ENCODE results near the gene SLC24A5. TPM values are rescaled to one million over a fixed set of nuclear protein-coding genes. Genes with fewer than 3 reads are reported as not detected.

The SLC24A5 gene
- total RNA-seq, 1 donor from 2014 or later = not detected

- DNase-seq (ENCODE audit: low read depth) = no peak
- TF ChIP-seq CTCF (IDR thresholded peaks at IDR 0.05; ENCODE audit: insufficient read depth, low read length, severe bottlenecking) = no peak
- H3K36me3 ChIP-seq (ENCODE audit: control insufficient read depth, insufficient read depth, low read length) = no peaks in the 10 kb centered on the region
- FAIRE-seq = no peak
- H3K27me3 ChIP-seq (ENCODE audit: control insufficient read depth, insufficient read depth, low read length) = no peaks in the 10 kb centered on the region
- no peak overlapping the region for H3K4me3 ChIP-seq (ENCODE audit: low read depth, low read length)
Observed at GRCh38 chr15:48097264-48097663, 23.5 kb upstream of the SLC24A5 start.

DNA sequence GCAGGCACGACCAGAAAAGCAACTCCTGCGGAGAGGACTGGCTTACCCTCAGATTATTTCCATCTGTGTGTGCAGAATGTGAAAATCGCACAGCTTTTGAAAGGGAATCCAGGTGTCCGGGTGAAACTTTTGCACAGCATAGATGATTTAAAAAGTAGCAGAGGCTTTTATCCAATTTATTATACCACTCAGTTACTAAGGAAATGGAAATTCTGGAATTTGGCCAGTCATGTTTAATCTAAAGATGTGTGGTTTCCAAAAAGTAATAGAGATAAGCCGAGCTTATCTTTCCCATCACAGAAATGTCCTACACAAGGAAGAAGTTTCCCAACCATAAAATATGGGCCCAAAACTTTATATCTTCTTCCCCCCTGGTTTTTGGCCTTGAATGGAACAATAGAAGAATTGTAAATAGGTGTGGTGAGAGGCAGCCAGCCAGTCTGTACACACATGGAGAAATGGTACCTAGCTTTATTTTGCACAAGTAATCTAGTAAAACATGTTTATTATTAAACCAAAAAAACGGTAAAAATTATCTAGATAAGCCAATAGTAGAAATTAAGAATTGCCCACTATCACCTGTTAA, 19.3 kb upstream of the SLC24A5 start:
- Histone ChIP-seq H3K36me3 (ENCODE audit: control insufficient read depth, insufficient read depth, low read length) (no peaks in the 10 kb centered on the region), H3K4me3 (ENCODE audit: low read depth, low read length) (no peak overlapping the region), H3K27me3 (ENCODE audit: control insufficient read depth, insufficient read depth, low read length) (no peaks in the 10 kb centered on the region)
- no peak for TF ChIP-seq CTCF (IDR thresholded peaks at IDR 0.05; ENCODE audit: insufficient read depth, low read length, severe bottlenecking)
- FAIRE-seq (no peak), DNase-seq (ENCODE audit: low read depth) (no peak)

GRCh38 chr15:48102167-48102566, 18.6 kb upstream of the SLC24A5 start:
- no peaks in the 10 kb centered on the region for H3K36me3 ChIP-seq (ENCODE audit: control insufficient read depth, insufficient read depth, low read length)
- FAIRE-seq = no peak

DNA sequence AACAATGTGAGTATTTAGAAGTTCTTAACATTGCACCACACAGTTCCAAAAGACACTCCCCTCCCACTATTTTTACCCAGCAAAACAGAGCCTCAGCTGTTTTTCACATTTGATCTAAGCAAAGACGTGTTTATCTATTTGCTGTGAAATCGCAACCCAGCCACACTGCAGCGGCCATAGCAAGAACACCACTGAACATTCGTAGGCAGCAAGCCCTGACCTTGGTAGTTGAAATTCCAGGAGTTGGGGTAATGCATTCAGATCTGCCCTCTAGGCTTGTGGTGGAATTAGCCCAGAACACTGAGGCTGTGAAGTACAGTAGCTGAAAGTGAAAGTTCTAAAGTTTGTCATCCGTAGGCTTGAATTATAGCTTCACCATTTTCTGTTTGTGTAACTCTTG, 17.1 kb upstream of the SLC24A5 start:
- DNase-seq (ENCODE audit: low read depth) = no peak
- peaks cover 2% of the 10 kb centered on the region for H3K27me3 ChIP-seq (ENCODE audit: control insufficient read depth, insufficient read depth, low read length)
- no peak overlapping the region for H3K4me3 ChIP-seq (ENCODE audit: low read depth, low read length)
- no peak for TF ChIP-seq CTCF (IDR thresholded peaks at IDR 0.05; ENCODE audit: insufficient read depth, low read length, severe bottlenecking)
- no peak for FAIRE-seq
- no peaks in the 10 kb centered on the region for H3K36me3 ChIP-seq (ENCODE audit: control insufficient read depth, insufficient read depth, low read length)

More at GRCh38 chr15:48102167-48102566, 18.6 kb upstream of the SLC24A5 start:
- Histone ChIP-seq H3K4me3 (ENCODE audit: low read depth, low read length) (no peak overlapping the region), H3K27me3 (ENCODE audit: control insufficient read depth, insufficient read depth, low read length) (no peaks in the 10 kb centered on the region)
- no peak for TF ChIP-seq CTCF (IDR thresholded peaks at IDR 0.05; ENCODE audit: insufficient read depth, low read length, severe bottlenecking)
- DNase-seq (ENCODE audit: low read depth) = no peak

GRCh38 chr15:48105936-48106335, 14.9 kb upstream of the SLC24A5 start:
- TF ChIP-seq CTCF (IDR thresholded peaks at IDR 0.05; ENCODE audit: insufficient read depth, low read length, severe bottlenecking) = no peak
- Histone ChIP-seq H3K4me3 (ENCODE audit: low read depth, low read length) (no peak overlapping the region), H3K27me3 (ENCODE audit: control insufficient read depth, insufficient read depth, low read length) (peaks cover 2% of the 10 kb centered on the region), H3K36me3 (ENCODE audit: control insufficient read depth, insufficient read depth, low read length) (no peaks in the 10 kb centered on the region)
- no peak for DNase-seq (ENCODE audit: low read depth)
- FAIRE-seq = no peak

DNA sequence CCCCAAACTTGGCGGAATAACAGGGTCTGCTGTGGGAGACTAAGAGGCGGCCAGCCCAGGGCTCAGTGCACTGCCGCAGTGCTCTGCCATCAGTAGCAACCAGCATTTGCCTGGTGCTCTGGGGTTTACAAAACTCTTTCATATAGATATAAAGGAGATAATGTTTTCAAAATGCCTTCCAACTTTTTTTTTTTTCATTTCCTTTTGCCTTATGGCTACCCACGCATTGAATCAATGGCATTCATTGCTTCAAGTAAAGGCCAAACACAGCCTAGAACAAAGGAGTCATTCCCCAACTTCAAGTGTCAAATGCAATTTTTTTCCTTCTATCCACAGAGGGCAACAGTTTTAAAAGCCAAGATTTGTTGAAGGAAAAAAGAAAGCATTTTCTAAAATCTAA, 11.6 kb upstream of the SLC24A5 start:
- FAIRE-seq = no peak
- DNase-seq (ENCODE audit: low read depth) = no peak
- no peak for TF ChIP-seq CTCF (IDR thresholded peaks at IDR 0.05; ENCODE audit: insufficient read depth, low read length, severe bottlenecking)
- Histone ChIP-seq H3K4me3 (ENCODE audit: low read depth, low read length) (no peak overlapping the region), H3K27me3 (ENCODE audit: control insufficient read depth, insufficient read depth, low read length) (peaks cover 2% of the 10 kb centered on the region), H3K36me3 (ENCODE audit: control insufficient read depth, insufficient read depth, low read length) (no peaks in the 10 kb centered on the region)
